WERI-Rb-1 (cell line): ENCODE measurements around the gene PLSCR3.

Source experiments
- DNase-seq: peaks from one replicate; pipeline ENCODE4 v3.0.0-alpha.2; 2020
- H3K27ac ChIP-seq: fragments of 250-450 bp; sonication (Bioruptor Pico); 2 replicates; pipeline ENCODE4 v1.5.1; 2020; ENCODE audit warnings: mild to moderate bottlenecking, moderate library complexity
- H3K27me3 ChIP-seq: fragments of 250-450 bp; sonication (Bioruptor Pico); 2 replicates; pipeline ENCODE4 v1.5.1; 2021; ENCODE audit warnings: mild to moderate bottlenecking, low read depth, moderate library complexity; ENCODE audit not compliant: insufficient read depth, severe bottlenecking
- H3K36me3 ChIP-seq: fragments of 250-450 bp; sonication (Bioruptor Pico); 2 replicates; pipeline ENCODE4 v1.5.1; 2020; ENCODE audit warnings: mild to moderate bottlenecking, moderate library complexity
- H3K4me3 ChIP-seq: 2 replicates; pipeline ENCODE4 v1.5.1; 2011; ENCODE audit warnings: low read depth, mild to moderate bottlenecking, control low read depth, low read length
- H3K9me3 ChIP-seq: fragments of 250-450 bp; sonication (Bioruptor Pico); 2 replicates; pipeline ENCODE4 v1.5.1; 2021; ENCODE audit warnings: mild to moderate bottlenecking, moderate library complexity; ENCODE audit not compliant: severe bottlenecking
- CTCF ChIP-seq: IDR thresholded peaks from 2 replicates; pipeline ENCODE4 v1.5.1; 2011; ENCODE audit warnings: low read depth, mild to moderate bottlenecking, control low read depth, inconsistent platforms, low read length

PLSCR3 gene

GRCh38 chr17:7403977-7404736, 9.8 kb upstream of the PLSCR3 start, which contains the start of gene TMEM256:
TMEM256 (minus strand) TSS chr17:7404097; CDS start chr17:7404084, 13 bp downstream.
- peak within 1 kb of the TSS; percentile 85 for H3K27ac ChIP-seq

GRCh38 chr17:7403727-7403976, 9.3 kb upstream of the PLSCR3 start:
- Histone ChIP-seq H3K4me3 (peak overlapping the region; percentile 76), H3K27me3 (no peaks in the 10 kb centered on the region), H3K36me3 (peaks cover 4% of the 10 kb centered on the region; the same call in 1 of the 2 replicates), H3K27ac (peak overlapping the region; percentile 85), H3K9me3 (no peaks in the 10 kb centered on the region)
- DNase-seq = no peak
- no peak for TF ChIP-seq CTCF

More at GRCh38 chr17:7403977-7404736, 9.8 kb upstream of the PLSCR3 start, which contains the start of gene TMEM256:
- H3K27me3 ChIP-seq = no peaks in the 10 kb centered on the region
- H3K36me3 ChIP-seq = peaks cover 9% of the 10 kb centered on the region; the same call in 1 of the 2 replicates
- DNase-seq = peak; percentile 98
- no peak for TF ChIP-seq CTCF
- peak within 1 kb of the TSS; percentile 89 for H3K4me3 ChIP-seq
- H3K9me3 ChIP-seq = no peaks in the 10 kb centered on the region

- peak; percentile 73 for DNase-seq
- no peaks in the 10 kb centered on the region for H3K27me3 ChIP-seq
- no peaks in the 10 kb centered on the region for H3K9me3 ChIP-seq
- no peak for TF ChIP-seq CTCF
- H3K4me3 ChIP-seq = peak overlapping the region; percentile 76
- peak overlapping the region; percentile 85 for H3K27ac ChIP-seq
- 0 out of 2 replicates have a peak, but pooled peaks cover 2% of the 10 kb centered on the region for H3K36me3 ChIP-seq
Observed at GRCh38 chr17:7403043-7403726, 8.9 kb upstream of the PLSCR3 start.

- Histone ChIP-seq H3K27me3 (no peaks in the 10 kb centered on the region), H3K4me3 (no peak overlapping the region), H3K27ac (no peak overlapping the region), H3K36me3 (0 out of 2 replicates have a peak, but pooled peaks cover 2% of the 10 kb centered on the region), H3K9me3 (no peaks in the 10 kb centered on the region)
- no peak for DNase-seq
- TF ChIP-seq CTCF = no peak
Observed at GRCh38 chr17:7398612-7399011, 4.3 kb upstream of the PLSCR3 start.

- DNase-seq = no peak
- Histone ChIP-seq H3K36me3 (peaks cover 5% of the 10 kb centered on the region), H3K4me3 (no peak overlapping the region), H3K9me3 (no peaks in the 10 kb centered on the region), H3K27ac (no peak overlapping the region), H3K27me3 (no peaks in the 10 kb centered on the region)
- no peak for TF ChIP-seq CTCF
Observed at GRCh38 chr17:7396147-7396546, 1.8 kb upstream of the PLSCR3 start.
